IPS-18c (cell line): ENCODE measurements around the gene SMC1A.
A peak's percentile ranks its signal among the peaks of the same experiment; 100 is the strongest.
"Not testable (repeated sequence)": the region's sequence is repeated elsewhere in the genome, so short reads cannot be mapped to it uniquely, and the experiment has no call there.

ENCODE experiments used
- H3K4me3 ChIP-seq: 2 replicates; pipeline ENCODE4 v1.7.0; 2013; ENCODE audit warnings: low read depth, mild to moderate bottlenecking, low read length, moderate library complexity; ENCODE audit not compliant: insufficient read depth
- H3K9me3 ChIP-seq: one replicate; pipeline ENCODE4 v1.6.1; 2013; ENCODE audit warnings: mild to moderate bottlenecking, low read length, moderate library complexity; ENCODE audit not compliant: control insufficient read depth, insufficient read depth

SMC1A gene

GRCh38 chrX:53433651-53434639 lies 11.5 kb upstream of the SMC1A start, which contains the start of gene HSD17B10:
Gene HSD17B10, minus strand, starts transcription at chrX:53434370. Its CDS starts 25 bp downstream, at chrX:53434345.
- H3K4me3 ChIP-seq: peak within 1 kb of the TSS; percentile 84
- peaks cover 2% of the 10 kb centered on the region for H3K9me3 ChIP-seq

- Histone ChIP-seq H3K4me3 (no peak overlapping the region), H3K9me3 (peaks cover 2% of the 10 kb centered on the region)
Measured at GRCh38 chrX:53430231-53430630, 7.8 kb upstream of the SMC1A start.

GRCh38 chrX:53429755-53430154 lies 7.3 kb upstream of the SMC1A start:
- Histone ChIP-seq H3K4me3 (no peak overlapping the region), H3K9me3 (peaks cover 2% of the 10 kb centered on the region)

GRCh38 chrX:53422861-53423306 lies 430 bp upstream of the SMC1A start, which contains the start of gene RIBC1:
Gene RIBC1, plus strand, starts transcription at chrX:53422873. Its CDS starts 3,404 bp downstream, at chrX:53426277.
- H3K9me3 ChIP-seq: no peaks in the 10 kb centered on the region
- peak within 1 kb of the TSS; percentile 81 for H3K4me3 ChIP-seq

GRCh38 chrX:53421772-53422085 lies 725 bp downstream of the SMC1A start:
- H3K9me3 ChIP-seq: no peaks in the 10 kb centered on the region

GRCh38 chrX:53421125-53421524 lies 1.3 kb downstream of the SMC1A start:
- Histone ChIP-seq H3K4me3 (peak overlapping the region; percentile 81), H3K9me3 (no peaks in the 10 kb centered on the region)

More at GRCh38 chrX:53421772-53422085, 725 bp downstream of the SMC1A start:
- H3K4me3 ChIP-seq: peak overlapping the region; percentile 81

GRCh38 chrX:53420351-53420750 lies 2.1 kb downstream of the SMC1A start:
- H3K4me3 ChIP-seq: peak overlapping the region; percentile 81; the same call in 1 of the 2 replicates
- not testable (repeated sequence) for H3K9me3 ChIP-seq

- H3K4me3 ChIP-seq: no peak overlapping the region
- no peaks in the 10 kb centered on the region for H3K9me3 ChIP-seq
Measured at GRCh38 chrX:53412446-53412845, 10.0 kb downstream of the SMC1A start.

- no peak overlapping the region for H3K4me3 ChIP-seq
- H3K9me3 ChIP-seq: no peaks in the 10 kb centered on the region
Measured at GRCh38 chrX:53403535-53403934, 18.9 kb downstream of the SMC1A start.

- H3K4me3 ChIP-seq: no peak overlapping the region
- H3K9me3 ChIP-seq: no peaks in the 10 kb centered on the region
Measured at GRCh38 chrX:53398216-53398615, 24.2 kb downstream of the SMC1A start.

- no peak overlapping the region for H3K4me3 ChIP-seq
- no peaks in the 10 kb centered on the region for H3K9me3 ChIP-seq
Measured at GRCh38 chrX:53395605-53396298, 26.7 kb downstream of the SMC1A start.

GRCh38 chrX:53383376-53384076 lies 38.9 kb downstream of the SMC1A start:
- Histone ChIP-seq H3K9me3 (peaks cover 2% of the 10 kb centered on the region), H3K4me3 (no peak overlapping the region)

- H3K9me3 ChIP-seq: peaks cover 2% of the 10 kb centered on the region
- no peak overlapping the region for H3K4me3 ChIP-seq
Measured at GRCh38 chrX:53379747-53380146, 42.7 kb downstream of the SMC1A start.

- Histone ChIP-seq H3K9me3 (no peaks in the 10 kb centered on the region), H3K4me3 (no peak overlapping the region)
Measured at GRCh38 chrX:53379008-53379710, 43.3 kb downstream of the SMC1A start.

- peaks cover 2% of the 10 kb centered on the region for H3K9me3 ChIP-seq
- H3K4me3 ChIP-seq: no peak overlapping the region
Measured at GRCh38 chrX:53377464-53377863, 45.0 kb downstream of the SMC1A start.

GRCh38 chrX:53376888-53377287 lies 45.6 kb downstream of the SMC1A start:
- H3K9me3 ChIP-seq: peaks cover 3% of the 10 kb centered on the region
- H3K4me3 ChIP-seq: no peak overlapping the region

GRCh38 chrX:53374923-53375322 lies 47.5 kb downstream of the SMC1A start:
- peaks cover 3% of the 10 kb centered on the region for H3K9me3 ChIP-seq

More at GRCh38 chrX:53374923-53375322, 47.5 kb downstream of the SMC1A start:
- no peak overlapping the region for H3K4me3 ChIP-seq
